Stomach (tissue), 4 donors: Measurements from ENCODE around the gene HDAC11.

Source experiments
- POLR2A ChIP-seq, 4 donors: fragments of 450-650 bp; IDR thresholded peaks; one replicate each; pipeline ENCODE4 v1.6.1; 2016; ENCODE audit warnings: antibody characterized with exemption in 4 of 4, control low read depth in 2 of 4, mild to moderate bottlenecking in 1 of 4, moderate library complexity in 1 of 4
- POLR2AphosphoS5 ChIP-seq, 3 donors: sonication (generic); formaldehyde crosslinking; IDR thresholded peaks; one replicate each; pipeline ENCODE4 v1.6.1; 2016; ENCODE audit warnings: antibody characterized with exemption in 3 of 3
- TF ChIP-seq, protein P1 (sequence below), 7 experiments: fragments of 450-650 bp in 4 of 7; fragments of 200-600 bp in 3 of 7; sonication (generic) in 3 of 7; IDR thresholded peaks; one replicate each; pipeline ENCODE4 v1.5.1; 2016 to 2019; ENCODE audit warnings: antibody characterized with exemption in 7 of 7, control low read depth in 2 of 7, mild to moderate bottlenecking in 1 of 7

DNA sequence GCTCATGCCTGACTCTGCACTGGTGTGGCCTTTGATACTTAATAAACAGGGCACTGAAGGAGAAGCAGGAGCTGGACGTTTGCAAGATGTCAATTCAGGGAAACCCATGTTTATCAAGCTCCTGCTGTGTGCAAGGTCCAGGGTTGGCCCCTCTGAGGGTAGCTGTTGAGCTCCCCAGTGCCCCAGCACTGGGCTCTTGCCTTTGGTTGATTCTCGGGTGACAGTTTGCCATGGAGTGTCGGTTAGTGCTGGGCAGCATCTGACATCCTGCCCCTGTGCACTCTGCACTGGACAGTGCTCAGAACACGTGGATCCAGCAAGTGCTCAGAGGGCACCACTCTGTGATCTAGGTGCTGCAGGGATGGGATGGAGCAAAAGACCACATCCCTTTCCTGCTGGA is 7.3 kb downstream of the HDAC11 start:
- TF ChIP-seq, protein P1, sequence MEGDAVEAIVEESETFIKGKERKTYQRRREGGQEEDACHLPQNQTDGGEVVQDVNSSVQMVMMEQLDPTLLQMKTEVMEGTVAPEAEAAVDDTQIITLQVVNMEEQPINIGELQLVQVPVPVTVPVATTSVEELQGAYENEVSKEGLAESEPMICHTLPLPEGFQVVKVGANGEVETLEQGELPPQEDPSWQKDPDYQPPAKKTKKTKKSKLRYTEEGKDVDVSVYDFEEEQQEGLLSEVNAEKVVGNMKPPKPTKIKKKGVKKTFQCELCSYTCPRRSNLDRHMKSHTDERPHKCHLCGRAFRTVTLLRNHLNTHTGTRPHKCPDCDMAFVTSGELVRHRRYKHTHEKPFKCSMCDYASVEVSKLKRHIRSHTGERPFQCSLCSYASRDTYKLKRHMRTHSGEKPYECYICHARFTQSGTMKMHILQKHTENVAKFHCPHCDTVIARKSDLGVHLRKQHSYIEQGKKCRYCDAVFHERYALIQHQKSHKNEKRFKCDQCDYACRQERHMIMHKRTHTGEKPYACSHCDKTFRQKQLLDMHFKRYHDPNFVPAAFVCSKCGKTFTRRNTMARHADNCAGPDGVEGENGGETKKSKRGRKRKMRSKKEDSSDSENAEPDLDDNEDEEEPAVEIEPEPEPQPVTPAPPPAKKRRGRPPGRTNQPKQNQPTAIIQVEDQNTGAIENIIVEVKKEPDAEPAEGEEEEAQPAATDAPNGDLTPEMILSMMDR (IDR thresholded peaks at IDR 0.05) = no peak
- no peak for TF ChIP-seq POLR2AphosphoS5 (IDR thresholded peaks at IDR 0.05)
- TF ChIP-seq POLR2A (IDR thresholded peaks at IDR 0.05) = no peak
